HTERT RPE-1 (cell line): ENCODE data around the gene SH3BP5.
"Not testable (repeated sequence)": the region's sequence is repeated elsewhere in the genome, so short reads cannot be mapped to it uniquely, and the experiment has no call there.

Experiments used
- in situ Hi-C: fragments of 300-500 bp; cut with MboI; formaldehyde crosslinking; loops from 4 replicates; pipeline ENCODE4 v1.14.3; 2020; ENCODE audit warnings: low sequenced_read_pairs

SH3BP5 gene, protein sequence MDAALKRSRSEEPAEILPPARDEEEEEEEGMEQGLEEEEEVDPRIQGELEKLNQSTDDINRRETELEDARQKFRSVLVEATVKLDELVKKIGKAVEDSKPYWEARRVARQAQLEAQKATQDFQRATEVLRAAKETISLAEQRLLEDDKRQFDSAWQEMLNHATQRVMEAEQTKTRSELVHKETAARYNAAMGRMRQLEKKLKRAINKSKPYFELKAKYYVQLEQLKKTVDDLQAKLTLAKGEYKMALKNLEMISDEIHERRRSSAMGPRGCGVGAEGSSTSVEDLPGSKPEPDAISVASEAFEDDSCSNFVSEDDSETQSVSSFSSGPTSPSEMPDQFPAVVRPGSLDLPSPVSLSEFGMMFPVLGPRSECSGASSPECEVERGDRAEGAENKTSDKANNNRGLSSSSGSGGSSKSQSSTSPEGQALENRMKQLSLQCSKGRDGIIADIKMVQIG

DNA sequence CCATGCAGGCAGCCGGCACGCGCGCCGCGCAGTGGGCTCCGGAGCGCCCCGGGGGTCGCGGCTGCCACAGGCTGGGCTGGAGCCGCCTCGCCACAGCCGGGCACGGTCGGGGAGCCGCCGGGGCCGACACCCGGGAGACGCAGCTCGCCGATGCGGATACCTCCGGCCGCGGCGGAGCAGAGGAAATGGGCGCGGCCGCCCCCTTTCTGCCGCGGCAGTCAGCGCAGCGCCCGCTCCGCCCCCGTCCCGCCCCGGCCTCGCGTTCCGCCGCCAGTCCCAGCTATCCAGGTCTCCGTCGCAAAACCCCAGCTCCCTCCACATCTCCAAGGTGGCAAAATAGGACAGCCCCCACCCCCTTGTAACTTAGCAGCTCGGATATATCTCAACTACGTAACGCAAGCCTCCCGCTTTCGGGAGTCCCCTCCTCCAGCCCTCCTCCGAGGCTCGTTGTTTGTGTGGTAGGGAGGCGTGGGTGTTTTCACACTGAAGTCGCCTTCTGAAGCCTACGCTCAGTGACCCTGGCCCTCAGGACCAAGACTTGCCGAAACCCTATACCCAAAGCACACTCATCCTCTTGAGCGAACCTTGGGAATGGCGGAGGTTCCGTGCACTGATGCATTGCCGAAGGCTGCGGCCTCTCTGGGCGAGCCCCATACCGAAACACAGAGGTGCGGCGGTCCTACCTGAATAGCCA lies at the start of gene SH3BP5:
Gene SH3BP5 (minus strand): TSS at position 182 of the 694 bp plus-strand sequence. CDS start 178 bp downstream, at position 4.
- in situ Hi-C loops = no loop called here

DNA sequence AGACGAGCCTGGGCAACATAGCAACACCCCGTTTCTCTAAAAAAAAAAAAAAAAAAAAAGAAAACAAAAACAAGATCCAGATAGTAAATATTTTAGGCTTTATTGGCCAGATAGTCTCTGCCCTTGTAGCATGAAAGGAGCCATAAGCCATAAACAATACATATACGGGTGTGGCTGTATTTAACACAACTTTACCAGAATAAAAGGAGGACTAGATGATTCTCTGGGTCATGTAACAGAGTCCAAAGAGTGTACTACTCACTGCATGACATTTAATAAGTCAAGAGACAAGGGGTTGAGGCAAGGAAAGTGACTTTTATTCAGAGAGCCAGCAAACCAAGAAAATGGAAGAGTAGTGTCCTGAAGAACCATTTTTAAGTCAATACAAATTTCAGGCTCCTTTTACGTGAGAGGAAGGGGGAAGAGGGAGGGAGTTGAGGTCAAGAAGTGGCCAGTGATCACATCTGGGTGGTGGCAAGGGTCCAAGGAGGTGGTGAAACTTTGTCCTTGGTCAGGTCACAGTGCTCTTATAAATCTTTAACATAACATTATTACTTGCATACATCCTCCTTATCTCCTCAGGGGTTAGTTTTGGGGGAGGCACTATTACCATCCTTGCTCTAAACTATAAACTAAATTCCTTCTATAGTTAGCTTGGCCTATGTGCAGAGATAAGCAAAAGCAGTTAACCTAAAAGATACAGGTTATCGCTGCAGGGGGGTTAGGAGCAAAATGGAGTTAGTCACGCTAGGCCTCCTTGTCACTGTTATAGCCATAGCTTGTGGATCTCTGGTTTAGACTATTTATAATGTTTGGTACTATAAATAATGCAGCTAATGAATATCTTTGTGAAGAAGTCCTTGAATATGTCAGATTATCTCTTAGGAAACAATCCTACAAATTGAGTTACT lies 48.8 kb upstream of the SH3BP5 start:
- in situ Hi-C loops = no loop called here

DNA sequence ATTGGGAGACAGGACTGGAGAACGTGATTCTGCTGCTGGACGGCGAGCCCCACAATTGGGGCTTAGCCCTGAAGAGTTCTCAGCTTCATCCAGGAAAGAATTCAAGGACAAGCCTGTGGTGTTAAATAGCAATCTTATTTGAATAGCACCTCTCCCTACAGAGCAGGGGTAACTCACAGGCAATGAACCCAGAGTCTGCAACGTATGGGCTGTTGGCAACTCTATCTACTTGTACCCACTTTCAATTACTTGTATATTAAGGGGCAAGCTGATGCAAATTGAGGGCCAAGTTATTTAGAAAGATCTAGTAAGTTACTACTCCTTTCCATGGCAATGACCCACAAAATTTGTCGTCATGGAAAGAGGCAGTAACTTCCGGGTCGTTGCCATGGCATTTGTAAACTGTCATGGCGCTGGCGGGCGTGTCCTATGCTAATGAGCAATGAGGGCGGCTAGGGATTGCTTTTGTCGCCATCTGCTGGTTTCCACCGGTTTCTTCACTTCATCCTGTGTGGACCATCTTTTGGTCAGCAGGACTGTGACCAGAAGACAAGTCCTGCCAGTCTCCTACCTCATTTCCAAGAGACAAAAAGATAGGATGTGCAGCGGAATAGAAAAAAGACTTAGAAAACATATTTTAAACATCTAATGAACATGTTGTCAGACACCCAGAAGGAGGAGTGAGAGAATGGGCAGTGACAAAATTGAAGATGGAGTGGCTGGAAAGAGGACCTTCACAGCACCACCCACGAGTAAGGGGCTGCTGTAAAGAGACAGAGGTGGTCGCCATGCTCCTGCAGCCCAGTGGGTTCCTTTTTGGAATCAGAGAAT lies 45.8 kb upstream of the SH3BP5 start:
- in situ Hi-C loops = no loop called here

DNA sequence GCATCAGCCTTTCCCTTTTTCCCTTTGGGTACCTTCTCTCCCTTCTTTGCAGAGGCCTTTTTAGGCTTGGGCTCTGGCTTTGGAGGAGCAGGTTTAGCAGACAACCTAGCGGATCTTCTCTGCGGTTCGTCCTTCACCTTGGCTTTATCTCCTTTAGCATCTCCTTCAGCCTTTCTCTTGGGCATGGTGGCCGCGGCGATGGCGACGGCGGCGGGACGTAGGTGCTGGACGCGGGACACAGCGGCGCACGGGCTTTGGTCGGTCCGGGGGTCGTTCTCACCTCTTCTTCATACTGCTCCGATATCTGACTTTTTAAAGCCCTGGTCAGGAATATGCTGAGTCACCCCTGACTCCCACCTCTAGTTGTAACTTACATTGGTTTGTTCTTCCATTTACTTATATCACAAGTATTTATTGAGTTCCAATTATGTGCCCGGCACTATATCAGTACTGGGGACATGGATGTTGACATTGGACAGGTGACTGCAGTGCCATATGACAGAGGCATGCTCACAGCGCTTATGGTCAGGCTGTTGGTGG lies 43.1 kb upstream of the SH3BP5 start:
- in situ Hi-C loops = no loop called here

DNA sequence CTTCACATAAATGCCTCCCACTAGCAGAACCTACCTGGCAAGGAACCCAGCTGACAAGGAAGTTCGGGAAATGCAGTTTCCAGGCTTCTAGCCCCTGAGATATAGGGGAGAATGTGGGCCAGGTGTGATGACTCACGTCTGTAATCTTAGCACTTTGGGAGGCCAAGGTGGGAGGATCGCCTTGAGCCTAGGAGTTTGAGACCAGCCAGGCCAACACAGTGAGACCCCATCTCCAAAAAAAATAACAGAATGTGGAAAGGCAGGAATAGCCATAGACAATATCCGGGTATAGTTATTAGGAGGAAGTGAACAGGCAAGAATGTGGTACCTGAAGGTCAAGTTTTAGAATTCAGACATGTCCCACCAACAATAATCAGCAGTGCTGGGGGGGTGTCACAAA lies 40.5 kb upstream of the SH3BP5 start:
- in situ Hi-C loops = no loop called here

DNA sequence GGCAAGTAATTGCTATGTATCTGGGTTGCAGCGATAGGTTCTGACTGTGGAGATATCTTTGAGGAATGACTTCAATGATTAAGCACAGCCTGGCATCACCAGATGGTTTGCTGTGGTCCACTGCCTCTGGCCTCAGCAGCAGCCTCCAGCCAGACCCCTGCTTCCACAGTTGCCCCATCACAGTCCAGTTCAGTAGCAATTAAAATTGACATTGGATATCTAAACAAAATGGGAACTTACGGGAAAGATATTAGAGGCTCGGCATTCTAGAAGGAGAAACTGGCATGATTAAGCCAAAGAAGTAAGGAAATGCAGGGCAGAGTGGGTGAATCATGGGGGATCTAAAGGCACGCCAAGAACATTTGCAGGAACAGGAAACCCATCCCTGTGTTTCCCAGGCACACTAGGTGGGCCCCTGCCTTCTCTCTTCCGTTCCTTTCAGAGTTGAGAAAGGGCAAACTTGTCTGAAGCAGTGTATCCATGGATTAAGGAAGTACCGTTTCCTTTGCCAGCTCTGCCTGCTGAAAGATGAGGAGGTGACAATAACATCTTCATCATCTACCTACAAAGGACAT lies 36.3 kb upstream of the SH3BP5 start:
- in situ Hi-C loops = no loop called here

DNA sequence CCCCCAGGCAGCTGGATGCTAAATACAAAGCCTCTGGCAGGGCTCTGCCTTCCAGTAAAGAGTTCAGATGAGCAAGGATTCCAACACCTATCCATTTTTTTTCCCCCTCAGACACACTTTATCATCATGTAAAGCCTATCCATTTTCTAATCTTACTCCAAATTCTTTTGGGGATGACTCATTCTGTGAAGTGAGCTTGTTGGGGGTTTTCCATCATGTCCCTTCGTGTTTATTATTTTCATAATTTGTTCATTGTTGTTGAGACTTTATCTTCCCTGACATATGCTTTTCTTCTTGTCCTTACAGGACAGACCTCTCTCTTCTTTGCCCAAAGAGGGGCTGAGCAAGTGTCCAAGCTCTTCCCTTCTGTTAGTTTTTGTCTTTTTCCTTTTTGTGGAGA lies 34.7 kb upstream of the SH3BP5 start:
- in situ Hi-C loops = no loop called here

DNA sequence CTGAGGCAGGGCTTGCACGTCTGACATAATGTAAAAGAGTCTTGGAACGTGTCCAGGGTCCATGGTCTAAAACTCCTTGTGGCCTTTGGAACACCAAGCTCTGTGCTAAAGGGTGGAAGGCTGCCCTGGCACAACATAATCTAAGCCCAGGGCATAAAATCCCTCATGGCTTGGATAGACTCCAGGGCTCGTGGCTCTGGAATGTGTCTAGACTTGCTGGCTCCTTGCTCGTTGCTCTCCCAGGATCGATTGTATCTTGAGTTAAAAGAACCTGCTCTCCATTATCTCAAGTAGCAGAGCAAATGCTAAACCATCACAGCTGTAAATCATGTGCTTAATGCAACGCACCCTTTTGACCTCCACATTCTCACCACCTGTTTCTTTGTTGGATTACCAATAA lies 31.7 kb upstream of the SH3BP5 start:
- in situ Hi-C loops = not testable (repeated sequence)

DNA sequence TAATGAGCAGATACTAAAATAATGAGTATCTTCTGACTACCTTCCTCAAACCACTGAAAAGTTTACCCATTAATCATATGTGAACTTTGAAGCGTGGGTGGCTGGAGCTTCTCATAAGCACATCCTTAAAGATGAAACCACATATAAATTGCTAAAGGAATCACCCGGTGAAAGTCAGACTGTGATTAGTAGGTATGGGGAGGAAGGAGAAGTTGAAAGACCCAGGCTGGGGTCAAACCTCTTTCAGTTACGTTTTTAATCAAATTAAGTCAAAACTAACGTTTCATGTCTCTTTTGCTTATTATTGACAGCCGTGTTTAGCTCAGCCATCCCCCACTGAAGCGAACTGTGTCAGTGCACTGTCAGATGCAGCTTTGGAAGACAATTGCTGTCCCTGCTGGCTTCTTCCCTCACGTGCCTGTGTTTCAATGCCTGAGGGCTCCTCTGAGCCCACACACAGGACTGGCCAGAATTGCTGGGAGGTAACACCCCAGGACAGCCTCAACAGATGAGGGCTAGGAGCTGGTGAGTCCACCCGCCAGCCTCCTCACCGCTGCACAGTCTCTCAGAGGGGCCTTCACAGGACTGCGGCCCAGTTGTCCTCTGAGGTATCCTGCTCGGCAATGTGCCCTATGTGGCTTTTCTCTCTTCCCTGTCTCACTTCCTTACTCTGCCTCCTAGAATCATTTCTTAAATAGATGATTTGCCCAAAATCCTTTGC lies 29.3 kb upstream of the SH3BP5 start:
- in situ Hi-C loops = no loop called here

DNA sequence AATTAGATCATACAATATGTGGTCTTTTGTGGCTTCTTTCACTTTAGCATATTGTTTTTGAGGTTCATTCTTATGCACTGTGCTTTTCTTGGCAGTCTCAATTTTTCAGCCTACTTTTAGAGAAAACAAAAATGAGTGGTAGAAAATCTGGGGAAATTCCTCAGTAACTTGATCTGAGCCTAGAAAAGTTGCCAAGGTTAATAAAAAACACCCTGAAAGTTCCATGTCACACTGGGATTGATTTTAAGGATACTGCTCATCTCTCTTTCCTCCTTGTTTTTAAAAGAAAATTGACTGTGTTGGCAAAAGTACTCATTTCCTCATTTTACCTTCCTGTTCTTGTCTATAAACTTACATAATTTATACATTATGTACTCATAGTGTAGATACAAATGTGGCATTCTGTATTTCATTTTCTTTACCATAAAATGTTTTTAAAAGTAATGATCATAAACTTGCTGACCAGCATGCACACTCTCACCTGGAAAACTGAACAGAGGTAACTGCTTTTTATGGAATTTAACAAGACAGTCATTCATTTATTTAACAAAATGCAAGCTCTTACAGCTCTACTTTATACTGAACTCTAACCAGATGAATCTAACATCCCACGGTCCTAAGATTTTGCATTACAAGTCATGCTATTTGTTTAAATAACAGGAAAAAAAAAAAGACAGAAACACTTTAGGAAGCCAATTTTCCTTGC lies 28.6 kb upstream of the SH3BP5 start:
- in situ Hi-C loops = no loop called here

DNA sequence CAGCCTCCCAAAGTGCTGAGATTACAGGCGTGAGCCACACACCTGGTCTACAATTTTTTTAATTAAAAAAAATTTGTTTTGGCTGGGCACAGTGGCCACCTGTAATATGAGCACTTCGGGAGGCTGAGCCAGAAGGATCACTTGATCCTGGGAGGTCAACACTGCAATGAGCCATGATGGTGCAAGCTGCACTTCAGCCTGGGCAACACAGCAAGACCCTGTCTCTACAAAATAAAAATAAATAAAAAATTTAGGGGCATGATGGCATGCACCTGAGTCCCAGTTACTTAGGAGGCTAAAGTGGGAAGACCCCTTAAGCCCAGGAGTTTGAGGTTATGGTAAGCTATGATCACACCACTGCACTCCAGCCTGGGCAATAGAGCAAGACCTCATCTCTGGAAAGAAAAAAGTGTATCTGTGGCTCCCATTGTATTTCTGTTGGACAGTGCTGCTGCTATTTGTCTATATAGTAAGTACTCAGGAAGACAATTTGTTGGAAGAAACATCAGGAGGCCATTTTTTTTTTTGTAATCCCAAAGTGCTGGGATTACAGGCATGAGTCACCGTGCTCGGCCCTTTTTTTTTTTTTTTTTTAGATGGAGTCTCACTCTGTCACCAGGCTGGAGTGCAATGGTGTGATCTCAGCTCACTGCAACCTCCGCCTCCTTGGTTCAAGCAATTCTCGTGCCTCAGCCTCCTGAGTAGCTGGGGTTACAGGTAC lies 27.5 kb upstream of the SH3BP5 start:
- in situ Hi-C loops = no loop called here

DNA sequence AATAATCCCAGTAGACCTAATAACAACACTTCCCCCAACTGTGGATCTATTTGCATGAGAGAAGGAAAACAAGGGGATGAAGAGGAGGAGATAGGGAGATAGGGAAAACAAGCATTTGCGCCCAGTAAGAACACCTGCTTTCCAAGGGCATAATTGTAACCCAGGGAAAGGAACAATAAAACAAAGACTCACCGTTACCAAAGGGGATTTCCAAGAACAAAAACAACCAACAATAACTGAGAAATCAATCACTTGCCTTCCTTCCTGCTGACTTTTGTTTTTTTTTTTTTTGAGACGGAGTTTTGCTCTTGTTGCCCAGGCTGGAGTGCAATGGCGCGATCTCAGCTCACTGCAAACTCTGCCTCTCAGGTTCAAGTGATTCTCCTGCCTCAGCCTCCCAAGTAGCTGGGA lies 24.3 kb upstream of the SH3BP5 start:
- in situ Hi-C loops = not testable (repeated sequence)

DNA sequence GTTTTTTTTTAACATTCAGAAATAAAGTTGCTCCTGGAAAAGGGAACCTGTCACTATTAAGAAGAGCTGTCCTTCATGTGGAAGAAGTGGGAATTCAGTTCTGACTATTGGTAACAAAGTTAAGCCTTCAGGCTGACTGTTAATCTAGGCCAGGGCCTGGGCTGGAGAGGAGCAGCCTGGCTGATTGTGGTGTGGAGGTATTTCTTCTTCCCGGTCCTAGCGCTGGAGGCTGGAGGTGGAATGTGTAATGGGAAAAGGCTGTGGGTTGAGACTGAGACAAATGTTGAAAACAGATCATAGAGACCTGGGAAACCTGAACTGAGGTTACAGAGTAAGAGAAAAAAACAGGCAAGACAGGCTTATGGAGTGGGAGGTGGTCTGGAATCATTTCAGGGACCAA lies 23.8 kb upstream of the SH3BP5 start:
- in situ Hi-C loops = no loop called here

DNA sequence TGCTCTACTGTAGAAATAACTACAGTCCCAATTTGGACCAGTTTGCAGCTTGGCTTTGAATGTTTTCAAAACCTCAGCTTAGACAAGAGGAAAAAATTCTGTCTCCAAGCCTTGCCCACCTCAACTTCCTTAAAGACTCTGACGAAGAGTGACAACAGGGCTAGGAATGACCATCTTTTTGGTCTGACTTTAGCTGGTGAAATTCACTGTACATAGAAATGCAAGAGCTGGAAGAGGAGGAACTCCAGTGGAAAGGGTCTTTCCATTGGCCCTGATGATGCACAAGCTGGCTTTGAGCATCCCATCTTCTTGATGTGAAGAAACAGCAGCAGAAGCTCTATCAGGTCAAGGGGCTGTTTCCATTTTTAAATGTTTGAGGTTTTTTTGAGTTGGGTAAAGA lies 22.7 kb upstream of the SH3BP5 start:
- in situ Hi-C loops = no loop called here

DNA sequence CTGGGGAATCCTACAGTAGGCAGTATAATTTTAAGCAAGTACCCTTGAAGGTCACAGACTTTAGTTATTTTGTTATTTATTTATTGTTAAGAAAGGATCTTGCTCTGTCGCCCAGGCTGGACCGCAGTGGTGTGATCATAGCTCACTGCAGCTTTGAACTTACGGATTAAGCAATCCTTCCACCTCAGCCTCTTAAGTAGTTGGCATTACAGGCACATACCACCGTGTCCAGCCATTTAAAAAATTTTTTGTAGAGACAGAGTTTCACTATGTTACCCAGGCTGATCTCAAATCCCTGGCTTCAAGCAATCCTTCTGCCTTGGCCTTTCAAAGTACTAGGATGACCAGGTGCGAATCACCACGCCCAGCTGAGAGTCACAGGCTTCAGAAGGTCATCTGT lies 22.1 kb upstream of the SH3BP5 start:
- in situ Hi-C loops = no loop called here

DNA sequence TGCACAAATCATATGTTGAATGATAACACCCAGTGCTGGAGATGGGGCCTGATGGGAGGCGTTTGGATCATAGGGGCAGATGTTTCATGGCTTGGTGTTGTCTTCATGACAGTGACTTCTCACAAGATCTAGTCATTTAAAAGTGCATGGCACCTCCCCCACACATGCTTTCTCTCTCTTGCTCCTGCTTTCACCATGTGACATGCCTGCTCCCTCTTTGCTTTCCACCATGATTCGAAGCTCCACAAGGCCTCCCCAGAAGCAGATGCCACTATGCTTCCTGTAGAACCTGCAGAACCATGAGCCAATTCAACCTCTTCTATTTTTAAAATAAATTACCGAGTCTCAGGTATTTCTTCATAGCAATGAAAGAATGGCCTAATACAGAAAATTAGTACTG lies 17.8 kb upstream of the SH3BP5 start:
- in situ Hi-C loops = no loop called here

DNA sequence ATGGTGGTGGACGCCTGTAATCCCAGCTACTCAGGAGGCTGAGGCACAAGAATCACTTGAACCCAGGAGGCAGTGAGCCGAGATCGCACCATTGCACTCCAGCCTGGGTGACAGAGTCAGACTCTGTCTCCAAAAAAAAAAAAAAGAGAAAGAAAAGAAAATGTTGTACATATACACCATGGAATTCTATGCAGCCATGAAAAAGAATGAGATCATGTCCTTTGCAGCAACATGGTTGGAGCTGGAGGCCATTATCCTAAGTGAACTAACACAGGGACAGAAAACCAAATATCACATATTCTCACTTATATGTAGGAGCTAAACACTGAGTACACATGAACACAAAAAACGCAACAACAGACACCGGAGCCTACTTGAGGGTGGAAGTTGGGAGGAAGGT lies 17.1 kb upstream of the SH3BP5 start:
- in situ Hi-C loops = not testable (repeated sequence)

DNA sequence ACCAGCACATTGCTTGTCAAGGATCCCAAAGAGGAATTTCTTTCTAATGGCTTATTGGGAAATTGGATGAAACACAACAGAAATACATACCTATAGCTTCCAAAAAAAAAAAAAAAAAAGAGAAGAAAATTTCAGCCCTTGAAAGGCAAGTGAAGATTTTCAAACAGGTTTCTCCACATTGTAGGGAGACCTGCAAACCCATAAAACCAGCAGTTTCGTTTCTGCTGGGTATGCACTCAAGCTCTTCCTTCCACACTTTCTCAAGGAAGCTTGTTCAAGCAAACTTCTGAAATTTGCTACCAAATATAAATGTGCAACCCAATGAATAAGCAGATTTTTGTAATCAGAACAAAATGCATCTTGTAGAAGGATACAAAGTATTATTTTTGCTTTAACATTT lies 15.9 kb upstream of the SH3BP5 start:
- in situ Hi-C loops = no loop called here
